ENCODE results near the gene SETMAR. TPM values are rescaled to one million over a fixed set of nuclear protein-coding genes. Genes with fewer than 3 reads are reported as not detected.
"Not testable (repeated sequence)": the region's sequence is repeated elsewhere in the genome, so short reads cannot be mapped to it uniquely, and the experiment has no call there.

The SETMAR gene
- total RNA-seq, 2 experiments from 2014 or later, result 11.6 to 12.6 TPM

GRCh38 chr3:4294616-4295327 is 8.4 kb upstream of the SETMAR start:
- no peak for DNase-seq
- no peak overlapping the region for H3K27ac Mint-ChIP-seq
- H3K27me3 Mint-ChIP-seq (ENCODE audit: low read depth), result no peaks in the 10 kb centered on the region
- H3K4me3 Mint-ChIP-seq, result no peak overlapping the region
- peaks cover 12% of the 10 kb centered on the region for H3K4me1 Mint-ChIP-seq (ENCODE audit: low read depth)
- CTCF ChIA-PET, result interaction anchor here (1.0 kb wide), 1 partner anchor 56 kb away, joined by 3 read pairs; no protein-coding TSS in a partner anchor
- H3K9me3 Mint-ChIP-seq, result no peaks in the 10 kb centered on the region
- intact Hi-C loops (cut with micrococcal nuclease), result loop anchor here (5.0 kb wide), 1 partner anchor 997 kb away; no protein-coding TSS in a partner anchor
- H3K36me3 Mint-ChIP-seq (ENCODE audit: low read depth), result no peaks in the 10 kb centered on the region

GRCh38 chr3:4296454-4296853 is 6.7 kb upstream of the SETMAR start:
- H3K27me3 Mint-ChIP-seq (ENCODE audit: low read depth); intact Hi-C loops (cut with micrococcal nuclease); H3K9me3 Mint-ChIP-seq; CTCF ChIA-PET; H3K36me3 Mint-ChIP-seq (ENCODE audit: low read depth); H3K4me3 Mint-ChIP-seq; DNase-seq; H3K27ac Mint-ChIP-seq: not testable (repeated sequence)
- H3K4me1 Mint-ChIP-seq (ENCODE audit: low read depth), result peaks cover 13% of the 10 kb centered on the region

GRCh38 chr3:4297486-4297885 is 5.7 kb upstream of the SETMAR start:
- no peaks in the 10 kb centered on the region for H3K9me3 Mint-ChIP-seq
- no peak overlapping the region for H3K4me3 Mint-ChIP-seq
- DNase-seq, result no peak
- H3K27me3 Mint-ChIP-seq (ENCODE audit: low read depth), result no peaks in the 10 kb centered on the region
- intact Hi-C loops (cut with micrococcal nuclease), result no loop called here
- peaks cover 2% of the 10 kb centered on the region for H3K36me3 Mint-ChIP-seq (ENCODE audit: low read depth)
- H3K4me1 Mint-ChIP-seq (ENCODE audit: low read depth), result peaks cover 9% of the 10 kb centered on the region
- CTCF ChIA-PET, result no interaction called here
- H3K27ac Mint-ChIP-seq, result no peak overlapping the region

- intact Hi-C loops (cut with micrococcal nuclease), result loop anchor here (1.0 to 5.0 kb wide), 11 partner anchors 49 to 1176 kb away; partner anchors contain the start of genes ARL8B, CRBN, EDEM1 and ITPR1
- H3K27me3 Mint-ChIP-seq (ENCODE audit: low read depth), result no peaks in the 10 kb centered on the region
- peaks cover 9% of the 10 kb centered on the region for H3K36me3 Mint-ChIP-seq (ENCODE audit: low read depth)
- H3K4me1 Mint-ChIP-seq (ENCODE audit: low read depth), result peaks cover 27% of the 10 kb centered on the region
- no peak for DNase-seq
- CTCF ChIA-PET, result no interaction called here
- H3K27ac Mint-ChIP-seq, result peak overlapping the region; percentile 98
- H3K9me3 Mint-ChIP-seq, result no peaks in the 10 kb centered on the region
- H3K4me3 Mint-ChIP-seq, result peak overlapping the region; percentile 89
These were observed 422 bp upstream of the SETMAR start for GRCh38 chr3:4302747-4303146.

- CTCF ChIA-PET, result interaction anchor here (1.1 kb wide), 1 partner anchor 333 kb away, joined by 3 read pairs; no protein-coding TSS in a partner anchor
- intact Hi-C loops (cut with micrococcal nuclease); H3K9me3 Mint-ChIP-seq; H3K27ac Mint-ChIP-seq; DNase-seq; H3K27me3 Mint-ChIP-seq (ENCODE audit: low read depth): not testable (repeated sequence)
- Mint-ChIP-seq H3K4me3 (peak overlapping the region; percentile 20), H3K36me3 (ENCODE audit: low read depth) (peaks cover 11% of the 10 kb centered on the region), H3K4me1 (ENCODE audit: low read depth) (peaks cover 25% of the 10 kb centered on the region)
These were observed 2.0 kb downstream of the SETMAR start for GRCh38 chr3:4305210-4305609.

- Mint-ChIP-seq H3K36me3 (ENCODE audit: low read depth) (peaks cover 12% of the 10 kb centered on the region), H3K4me1 (ENCODE audit: low read depth) (peaks cover 27% of the 10 kb centered on the region), H3K27me3 (ENCODE audit: low read depth) (no peaks in the 10 kb centered on the region), H3K27ac (no peak overlapping the region), H3K9me3 (no peaks in the 10 kb centered on the region), H3K4me3 (no peak overlapping the region)
- intact Hi-C loops (cut with micrococcal nuclease), result no loop called here
- CTCF ChIA-PET, result interaction anchor here (1.7 kb wide), 1 partner anchor 327 kb away, joined by 5 read pairs; no protein-coding TSS in a partner anchor
- DNase-seq, result no peak
These were observed 2.9 kb downstream of the SETMAR start for GRCh38 chr3:4306091-4306490.

- Mint-ChIP-seq H3K9me3 (no peaks in the 10 kb centered on the region), H3K4me3 (no peak overlapping the region), H3K36me3 (ENCODE audit: low read depth) (peaks cover 11% of the 10 kb centered on the region), H3K4me1 (ENCODE audit: low read depth) (peaks cover 27% of the 10 kb centered on the region), H3K27ac (no peak overlapping the region), H3K27me3 (ENCODE audit: low read depth) (no peaks in the 10 kb centered on the region)
- DNase-seq, result no peak
- intact Hi-C loops (cut with micrococcal nuclease), result no loop called here
- CTCF ChIA-PET, result interaction anchor here (1.7 kb wide), 1 partner anchor 326 kb away, joined by 5 read pairs; no protein-coding TSS in a partner anchor
These were observed 3.7 kb downstream of the SETMAR start for GRCh38 chr3:4306860-4307259.

- Mint-ChIP-seq H3K9me3 (no peaks in the 10 kb centered on the region), H3K27ac (no peak overlapping the region), H3K4me1 (ENCODE audit: low read depth) (peaks cover 21% of the 10 kb centered on the region), H3K36me3 (ENCODE audit: low read depth) (peaks cover 25% of the 10 kb centered on the region), H3K4me3 (no peak overlapping the region), H3K27me3 (ENCODE audit: low read depth) (no peaks in the 10 kb centered on the region)
- CTCF ChIA-PET, result no interaction called here
- no peak for DNase-seq
- intact Hi-C loops (cut with micrococcal nuclease), result no loop called here
These were observed 6.4 kb downstream of the SETMAR start for GRCh38 chr3:4309491-4310128.

GRCh38 chr3:4310971-4311370 is 7.8 kb downstream of the SETMAR start:
- CTCF ChIA-PET, result interaction anchor here (2.1 kb wide), 1 partner anchor 40 kb away, joined by 6 read pairs; no protein-coding TSS in a partner anchor

GRCh38 chr3:4311496-4311895 is 8.3 kb downstream of the SETMAR start:
- Mint-ChIP-seq H3K9me3 (peaks cover 3% of the 10 kb centered on the region), H3K27ac (no peak overlapping the region), H3K4me3 (no peak overlapping the region), H3K36me3 (ENCODE audit: low read depth) (peaks cover 35% of the 10 kb centered on the region), H3K4me1 (ENCODE audit: low read depth) (peaks cover 7% of the 10 kb centered on the region), H3K27me3 (ENCODE audit: low read depth) (no peaks in the 10 kb centered on the region)
- intact Hi-C loops (cut with micrococcal nuclease), result no loop called here
- CTCF ChIA-PET, result interaction anchor here (2.1 kb wide), 1 partner anchor 39 kb away, joined by 6 read pairs; no protein-coding TSS in a partner anchor
- DNase-seq, result no peak

More at GRCh38 chr3:4310971-4311370, 7.8 kb downstream of the SETMAR start:
- DNase-seq, result no peak
- H3K36me3 Mint-ChIP-seq (ENCODE audit: low read depth), result peaks cover 30% of the 10 kb centered on the region
- no peak overlapping the region for H3K27ac Mint-ChIP-seq
- no peaks in the 10 kb centered on the region for H3K9me3 Mint-ChIP-seq
- H3K27me3 Mint-ChIP-seq (ENCODE audit: low read depth), result no peaks in the 10 kb centered on the region
- H3K4me3 Mint-ChIP-seq, result no peak overlapping the region
- peaks cover 10% of the 10 kb centered on the region for H3K4me1 Mint-ChIP-seq (ENCODE audit: low read depth)
- intact Hi-C loops (cut with micrococcal nuclease), result no loop called here

GRCh38 chr3:4313606-4314293 is 10.6 kb downstream of the SETMAR start:
- Mint-ChIP-seq H3K4me1 (ENCODE audit: low read depth) (peaks cover 7% of the 10 kb centered on the region), H3K9me3 (peaks cover 5% of the 10 kb centered on the region), H3K27ac (no peak overlapping the region), H3K4me3 (no peak overlapping the region), H3K27me3 (ENCODE audit: low read depth) (no peaks in the 10 kb centered on the region), H3K36me3 (ENCODE audit: low read depth) (peaks cover 40% of the 10 kb centered on the region)
- CTCF ChIA-PET, result no interaction called here
- no peak for DNase-seq
- intact Hi-C loops (cut with micrococcal nuclease), result no loop called here

- H3K4me1 Mint-ChIP-seq (ENCODE audit: low read depth), result peaks cover 7% of the 10 kb centered on the region
- CTCF ChIA-PET, result interaction anchor here (0.8 kb wide), 1 partner anchor 13 kb away, joined by 3 read pairs; no protein-coding TSS in a partner anchor
- intact Hi-C loops (cut with micrococcal nuclease), result no loop called here
- no peak overlapping the region for H3K27ac Mint-ChIP-seq
- peaks cover 5% of the 10 kb centered on the region for H3K9me3 Mint-ChIP-seq
- H3K4me3 Mint-ChIP-seq, result no peak overlapping the region
- peaks cover 44% of the 10 kb centered on the region for H3K36me3 Mint-ChIP-seq (ENCODE audit: low read depth)
- no peak for DNase-seq
- H3K27me3 Mint-ChIP-seq (ENCODE audit: low read depth), result no peaks in the 10 kb centered on the region
These were observed 11.5 kb downstream of the SETMAR start for GRCh38 chr3:4314688-4315087.
